BE2C (cell line): ENCODE results near the gene KIF25.
"Not testable (repeated sequence)": the region's sequence is repeated elsewhere in the genome, so short reads cannot be mapped to it uniquely, and the experiment has no call there.

Experiments used
- DNase-seq: peaks from one replicate; pipeline ENCODE4 v3.0.0-alpha.2; 2020
- H3K27me3 ChIP-seq: fragments of 250-450 bp; sonication (Bioruptor Pico); 2 replicates; pipeline ENCODE4 v1.5.1; 2020; ENCODE audit warnings: mild to moderate bottlenecking
- H3K36me3 ChIP-seq: fragments of 250-450 bp; sonication (Bioruptor Pico); 2 replicates; pipeline ENCODE4 v1.5.1; 2020; ENCODE audit warnings: mild to moderate bottlenecking
- H3K4me1 ChIP-seq: fragments of 250-450 bp; sonication (Bioruptor Pico); 2 replicates; pipeline ENCODE4 v1.5.1; 2020
- H3K4me3 ChIP-seq: 2 replicates; pipeline ENCODE4 v1.5.1; 2011; ENCODE audit warnings: low read depth, low read length
- H3K9me3 ChIP-seq: fragments of 250-450 bp; sonication (Bioruptor Pico); 2 replicates; pipeline ENCODE4 v1.5.1; 2020
- CTCF ChIP-seq: IDR thresholded peaks from 2 replicates; pipeline ENCODE4 v1.5.1; 2012; ENCODE audit warnings: mild to moderate bottlenecking, low read depth, low read length

The KIF25 gene

DNA sequence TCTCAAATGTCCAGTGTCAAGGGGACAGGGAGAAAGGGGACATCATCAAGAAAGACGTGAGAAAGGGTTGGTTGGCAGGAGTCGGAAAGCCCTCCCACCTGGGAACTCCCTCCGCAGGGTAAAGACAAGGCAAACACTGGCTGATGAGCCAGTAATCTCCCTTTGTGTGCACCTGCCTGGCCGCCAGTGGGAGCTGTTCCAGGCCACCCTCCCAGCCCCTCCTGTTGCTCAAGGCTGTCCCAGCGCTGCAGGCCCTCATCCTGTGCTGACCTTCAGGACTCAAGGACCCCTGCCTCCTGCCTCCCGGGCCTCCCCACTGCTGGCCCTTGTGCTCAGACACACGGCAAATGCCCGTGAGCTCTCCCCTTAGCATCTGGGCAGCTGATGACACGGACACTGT is 74.1 kb downstream of the KIF25 start:
- Histone ChIP-seq H3K4me1 (no peaks in the 10 kb centered on the region), H3K4me3 (no peak overlapping the region), H3K36me3 (no peaks in the 10 kb centered on the region), H3K9me3 (no peaks in the 10 kb centered on the region), H3K27me3 (0 out of 2 replicates have a peak, but pooled peaks cover under 1% of the 10 kb centered on the region)
- no peak for TF ChIP-seq CTCF
- DNase-seq = no peak

GRCh38 chr6:168072261-168072660 is 74.8 kb downstream of the KIF25 start:
- no peak for TF ChIP-seq CTCF
- Histone ChIP-seq H3K27me3 (no peaks in the 10 kb centered on the region), H3K9me3 (no peaks in the 10 kb centered on the region), H3K4me1 (no peaks in the 10 kb centered on the region), H3K4me3 (no peak overlapping the region), H3K36me3 (no peaks in the 10 kb centered on the region)
- DNase-seq = no peak

GRCh38 chr6:168072730-168073129 is 75.3 kb downstream of the KIF25 start:
- Histone ChIP-seq H3K36me3 (no peaks in the 10 kb centered on the region), H3K9me3 (no peaks in the 10 kb centered on the region), H3K27me3 (no peaks in the 10 kb centered on the region), H3K4me1 (no peaks in the 10 kb centered on the region), H3K4me3 (no peak overlapping the region)
- no peak for DNase-seq
- no peak for TF ChIP-seq CTCF

- Histone ChIP-seq H3K4me1 (no peaks in the 10 kb centered on the region), H3K27me3 (no peaks in the 10 kb centered on the region), H3K9me3 (no peaks in the 10 kb centered on the region), H3K36me3 (no peaks in the 10 kb centered on the region), H3K4me3 (no peak overlapping the region)
- DNase-seq = no peak
- no peak for TF ChIP-seq CTCF
Measured at GRCh38 chr6:168073937-168074730, 76.7 kb downstream of the KIF25 start.

GRCh38 chr6:168075216-168075615 is 77.7 kb downstream of the KIF25 start:
- H3K36me3 ChIP-seq = no peaks in the 10 kb centered on the region
- no peak overlapping the region for H3K4me3 ChIP-seq
- H3K27me3 ChIP-seq = no peaks in the 10 kb centered on the region
- no peak for TF ChIP-seq CTCF
- no peaks in the 10 kb centered on the region for H3K4me1 ChIP-seq
- H3K9me3 ChIP-seq = no peaks in the 10 kb centered on the region
- no peak for DNase-seq

DNA sequence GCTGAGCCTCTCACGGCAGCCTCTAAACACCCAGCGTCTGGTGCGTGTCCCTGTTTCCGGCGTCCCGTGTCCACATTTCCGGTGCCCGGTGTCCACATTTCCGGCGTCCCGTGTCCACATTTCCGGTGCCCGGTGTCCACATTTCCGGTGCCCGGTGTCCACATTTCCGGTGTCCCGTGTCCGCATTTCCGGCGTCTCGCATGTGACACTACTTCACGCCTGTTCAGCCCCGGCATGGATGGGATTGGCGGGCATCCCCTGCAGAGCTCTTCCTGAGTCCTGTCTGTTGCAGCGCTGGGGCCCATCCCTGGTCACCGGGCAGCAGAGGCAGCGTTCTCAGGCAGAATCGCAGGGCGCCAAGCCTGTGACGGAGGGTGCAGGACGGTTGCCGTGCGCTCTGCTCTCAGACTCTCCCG is 78.3 kb downstream of the KIF25 start:
- Histone ChIP-seq H3K27me3 (no peaks in the 10 kb centered on the region), H3K36me3 (no peaks in the 10 kb centered on the region), H3K4me3 (no peak overlapping the region), H3K9me3 (no peaks in the 10 kb centered on the region), H3K4me1 (no peaks in the 10 kb centered on the region)
- no peak for DNase-seq
- no peak for TF ChIP-seq CTCF

DNA sequence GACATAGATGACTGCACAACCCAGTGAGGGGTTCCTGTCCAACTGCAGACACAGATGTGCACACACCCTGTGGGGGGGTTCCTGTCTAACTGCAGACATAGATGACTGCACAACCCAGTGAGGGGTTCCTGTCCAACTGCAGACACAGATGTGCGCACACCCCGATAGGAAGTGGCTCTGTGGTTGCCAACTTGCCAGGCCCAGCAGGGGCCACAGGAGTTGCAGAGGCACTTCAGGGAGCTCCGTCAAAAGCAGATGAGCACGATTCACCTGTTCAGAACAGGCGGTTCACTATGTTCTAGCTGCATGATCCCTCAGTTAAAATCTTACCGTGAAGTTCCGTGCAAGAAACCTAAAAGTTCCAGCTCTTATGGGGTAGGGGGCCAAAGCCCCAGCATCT is 79.9 kb downstream of the KIF25 start:
- not testable (repeated sequence) for H3K4me3 ChIP-seq

More for the DNA sequence above, 79.9 kb downstream of the KIF25 start:
- not testable (repeated sequence) for DNase-seq, H3K9me3 ChIP-seq, H3K36me3 ChIP-seq, H3K4me1 ChIP-seq, H3K27me3 ChIP-seq
